Left ventricle myocardium inferior (tissue), 1 donor: ENCODE results near the gene HAND1. TPM values are rescaled to one million over a fixed set of nuclear protein-coding genes. Genes with fewer than 3 reads are reported as not detected.

Source experiments
- DNase-seq: peaks from one replicate; pipeline ENCODE4 v3.0.0-alpha.2; 2020
- H3K27ac ChIP-seq: fragments of 200-600 bp; replicated peaks from 2 replicates; pipeline ENCODE4 v1.8.0; 2021
- H3K27me3 ChIP-seq: fragments of 200-600 bp; 2 replicates; pipeline ENCODE4 v1.8.0; 2021; ENCODE audit warnings: low read depth
- H3K36me3 ChIP-seq: fragments of 200-600 bp; 2 replicates; pipeline ENCODE4 v1.8.0; 2021
- H3K4me1 ChIP-seq: fragments of 200-600 bp; 2 replicates; pipeline ENCODE4 v1.8.0; 2021
- H3K4me3 ChIP-seq: fragments of 200-600 bp; 2 replicates; pipeline ENCODE4 v1.8.0; 2021; ENCODE audit warnings: mild to moderate bottlenecking, moderate library complexity
- H3K9me3 ChIP-seq: fragments of 200-600 bp; replicated peaks from 2 replicates; pipeline ENCODE4 v1.8.0; 2021
- CTCF ChIP-seq: fragments of 200-600 bp; IDR thresholded peaks from 2 replicates; pipeline ENCODE4 v1.8.0; 2021; ENCODE audit warnings: antibody characterized with exemption, mild to moderate bottlenecking, borderline replicate concordance
- intact Hi-C: fragments of 100-400 bp; cut with micrococcal nuclease; formaldehyde crosslinking; loops from one replicate; pipeline ENCODE4 v1.11.0; 2022
- total RNA-seq: library from RNA; stranded (reverse); fragmentation: NEBNext Ultra II Directional; extraction: Animal tissue kit (Norgen Biotek cat#: 25700); gene quantifications from one replicate; pipeline ENCODE4 v1.2.1, GENCODE V29; 2021
- donor health status: DM: no; HTN: yes; CAD: no; lungs with severe emphysema.

The HAND1 gene
- total RNA-seq, 1 donor from 2014 or later, result 26.2 TPM

- intact Hi-C loops, result no loop called here
- H3K27ac ChIP-seq, result no peak overlapping the region
- no peak for DNase-seq
- TF ChIP-seq CTCF, result no peak
- no peaks in the 10 kb centered on the region for H3K36me3 ChIP-seq
- H3K4me3 ChIP-seq, result no peak overlapping the region
- no peaks in the 10 kb centered on the region for H3K9me3 ChIP-seq
- H3K4me1 ChIP-seq, result no peaks in the 10 kb centered on the region
- H3K27me3 ChIP-seq, result peaks cover 79% of the 10 kb centered on the region
Observed at GRCh38 chr5:154506049-154506715, 28.2 kb upstream of the HAND1 start.

GRCh38 chr5:154505567-154505966 is 27.5 kb upstream of the HAND1 start:
- no peaks in the 10 kb centered on the region for H3K36me3 ChIP-seq
- intact Hi-C loops, result no loop called here
- no peaks in the 10 kb centered on the region for H3K9me3 ChIP-seq
- H3K4me3 ChIP-seq, result no peak overlapping the region
- peaks cover 73% of the 10 kb centered on the region for H3K27me3 ChIP-seq
- H3K4me1 ChIP-seq, result no peaks in the 10 kb centered on the region
- TF ChIP-seq CTCF, result no peak
- H3K27ac ChIP-seq, result no peak overlapping the region
- no peak for DNase-seq

- peaks cover 57% of the 10 kb centered on the region for H3K27me3 ChIP-seq
- no peak for TF ChIP-seq CTCF
- intact Hi-C loops, result no loop called here
Observed at GRCh38 chr5:154503698-154504039, 25.6 kb upstream of the HAND1 start.

GRCh38 chr5:154502180-154502579 is 24.2 kb upstream of the HAND1 start:
- Histone ChIP-seq H3K27me3 (peaks cover 57% of the 10 kb centered on the region), H3K27ac (no peak overlapping the region), H3K36me3 (no peaks in the 10 kb centered on the region), H3K4me3 (no peak overlapping the region), H3K9me3 (no peaks in the 10 kb centered on the region), H3K4me1 (no peaks in the 10 kb centered on the region)
- intact Hi-C loops, result no loop called here
- DNase-seq, result no peak
- no peak for TF ChIP-seq CTCF

More at GRCh38 chr5:154503698-154504039, 25.6 kb upstream of the HAND1 start:
- H3K36me3 ChIP-seq, result no peaks in the 10 kb centered on the region
- H3K27ac ChIP-seq, result no peak overlapping the region
- no peak overlapping the region for H3K4me3 ChIP-seq
- H3K4me1 ChIP-seq, result no peaks in the 10 kb centered on the region
- no peaks in the 10 kb centered on the region for H3K9me3 ChIP-seq
- no peak for DNase-seq

- DNase-seq, result no peak
- H3K4me3 ChIP-seq, result no peak overlapping the region
- no peaks in the 10 kb centered on the region for H3K4me1 ChIP-seq
- intact Hi-C loops, result no loop called here
- no peaks in the 10 kb centered on the region for H3K9me3 ChIP-seq
- no peak for TF ChIP-seq CTCF
- H3K36me3 ChIP-seq, result no peaks in the 10 kb centered on the region
- no peak overlapping the region for H3K27ac ChIP-seq
- peaks cover 57% of the 10 kb centered on the region for H3K27me3 ChIP-seq
Observed at GRCh38 chr5:154501566-154501965, 23.5 kb upstream of the HAND1 start.
